PC-3 (cell line): ENCODE measurements around the gene WWC1.

Source experiments
- CTCF ChIP-seq: fragments of 300-600 bp; sonication (generic); conservative IDR thresholded peaks from 2 replicates; pipeline ENCODE4 v1.5.1; 2017; ENCODE audit warnings: antibody characterized with exemption, low read depth, mild to moderate bottlenecking, low read length
- EZH2 ChIP-seq: fragments of 300-600 bp; sonication (generic); IDR thresholded peaks from one replicate; pipeline ENCODE4 v1.6.1; 2017; ENCODE audit warnings: antibody characterized with exemption, mild to moderate bottlenecking, low read length; ENCODE audit not compliant: unreplicated experiment

GRCh38 chr5:168467755-168468330 is 176.4 kb downstream of the WWC1 start:
- TF ChIP-seq CTCF (no peak), EZH2 (no peak)
